Liver (tissue), 3 donors: ENCODE measurements around the gene FAM186B.

Experiments used
- ATF3 ChIP-seq: IDR thresholded peaks from 2 replicates; pipeline ENCODE4 v1.6.1; 2016; ENCODE audit warnings: antibody characterized with exemption
- CTCF ChIP-seq: fragments of 150-350 bp; IDR thresholded peaks from 2 replicates; pipeline ENCODE4 v1.5.1; 2017; ENCODE audit warnings: improper control_type of control experiment, low read depth, low read length; ENCODE audit not compliant: missing input control
- EGR1 ChIP-seq, 2 donors: IDR thresholded peaks; 2 replicates each; pipeline ENCODE4 v1.6.1; 2016 to 2018; ENCODE audit warnings: antibody characterized with exemption in 2 of 2, low read depth in 2 of 2
- FOXA1 ChIP-seq: IDR thresholded peaks from 2 replicates; pipeline ENCODE4 v1.6.1; 2016; ENCODE audit warnings: antibody characterized with exemption
- GABPA ChIP-seq, 2 donors: IDR thresholded peaks in 1 of 2; conservative IDR thresholded peaks in 1 of 2; 2 replicates each; pipeline ENCODE4 v1.6.1; 2016; ENCODE audit warnings: antibody characterized with exemption in 2 of 2, mild to moderate bottlenecking in 1 of 2, moderate library complexity in 1 of 2
- MAX ChIP-seq: IDR thresholded peaks from 2 replicates; pipeline ENCODE4 v1.6.1; 2016; ENCODE audit warnings: antibody characterized with exemption
- NR2F2 ChIP-seq: IDR thresholded peaks from 2 replicates; pipeline ENCODE4 v1.6.1; 2016; ENCODE audit warnings: antibody characterized with exemption
- RAD21 ChIP-seq, 2 donors: IDR thresholded peaks; 2 replicates each; pipeline ENCODE4 v1.6.1; 2016; ENCODE audit warnings: antibody characterized with exemption in 2 of 2, mild to moderate bottlenecking in 2 of 2
- REST ChIP-seq: IDR thresholded peaks from 2 replicates; pipeline ENCODE4 v1.6.1; 2016; ENCODE audit warnings: antibody characterized with exemption, mild to moderate bottlenecking
- SP1 ChIP-seq: IDR thresholded peaks from 2 replicates; pipeline ENCODE4 v1.6.1; 2018; ENCODE audit warnings: antibody characterized with exemption, mild to moderate bottlenecking
- TAF1 ChIP-seq: conservative IDR thresholded peaks from 2 replicates; pipeline ENCODE4 v1.6.1; 2016; ENCODE audit warnings: antibody characterized with exemption, mild to moderate bottlenecking
- YY1 ChIP-seq: IDR thresholded peaks from 2 replicates; pipeline ENCODE4 v1.6.1; 2016; ENCODE audit warnings: antibody characterized with exemption, mild to moderate bottlenecking
- donor health status: healthy.
- donor health status: healthy.

- TF ChIP-seq CTCF (no peak), FOXA1 (no peak), EGR1 (IDR thresholded peaks at IDR 0.05; ENCODE audit: low read depth in 2 of 2) (no peak), RAD21 (IDR thresholded peaks at IDR 0.05) (no peak), SP1 (no peak), ATF3 (no peak), REST (no peak), TAF1 (no peak), YY1 (no peak), MAX (no peak), NR2F2 (no peak), GABPA (IDR thresholded peaks at IDR 0.05 in 1 of 2, conservative IDR thresholded peaks at IDR 0.05 in 1 of 2) (no peak)
These were observed 42.6 kb downstream of the FAM186B start for GRCh38 chr12:49562831-49563230.
